Measurements from ENCODE around the gene LDHD.
"Not testable (repeated sequence)": the region's sequence is repeated elsewhere in the genome, so short reads cannot be mapped to it uniquely, and the experiment has no call there.

LDHD gene

GRCh38 chr16:75130150-75130771 lies 13.7 kb upstream of the LDHD start:
- TF ChIP-seq CTCF (IDR thresholded peaks at IDR 0.05), result no peak
- no peak overlapping the region for H3K27ac ChIP-seq
- no peaks in the 10 kb centered on the region for H3K9me3 ChIP-seq
- no peaks in the 10 kb centered on the region for H3K36me3 ChIP-seq
- no peak overlapping the region for H3K4me3 ChIP-seq (ENCODE audit: low read depth in 1 of 2, low read length in 1 of 2)
- H3K4me1 ChIP-seq (ENCODE audit: control insufficient read depth in 1 of 2, insufficient read depth in 1 of 2, low read depth in 1 of 2, low read length in 1 of 2), result no peaks in the 10 kb centered on the region
- H3K27me3 ChIP-seq, result no peaks in the 10 kb centered on the region

GRCh38 chr16:75129421-75130149 lies 13.0 kb upstream of the LDHD start:
- not testable (repeated sequence) for H3K27me3 ChIP-seq; H3K36me3 ChIP-seq; H3K9me3 ChIP-seq; H3K4me1 ChIP-seq (ENCODE audit: control insufficient read depth in 1 of 2, insufficient read depth in 1 of 2, low read depth in 1 of 2, low read length in 1 of 2); H3K4me3 ChIP-seq (ENCODE audit: low read depth in 1 of 2, low read length in 1 of 2); H3K27ac ChIP-seq

- no peaks in the 10 kb centered on the region for H3K4me1 ChIP-seq (ENCODE audit: control insufficient read depth in 1 of 2, insufficient read depth in 1 of 2, low read depth in 1 of 2, low read length in 1 of 2)
- no peak overlapping the region for H3K27ac ChIP-seq
- no peaks in the 10 kb centered on the region for H3K27me3 ChIP-seq
- H3K36me3 ChIP-seq, result no peaks in the 10 kb centered on the region
- TF ChIP-seq CTCF (IDR thresholded peaks at IDR 0.05), result no peak
- H3K9me3 ChIP-seq, result no peaks in the 10 kb centered on the region
- H3K4me3 ChIP-seq (ENCODE audit: low read depth in 1 of 2, low read length in 1 of 2), result no peak overlapping the region
These were observed 11.3 kb upstream of the LDHD start for GRCh38 chr16:75127713-75128415.

GRCh38 chr16:75122609-75123008 lies 6.0 kb upstream of the LDHD start:
- H3K27me3 ChIP-seq, result no peaks in the 10 kb centered on the region
- no peaks in the 10 kb centered on the region for H3K4me1 ChIP-seq (ENCODE audit: control insufficient read depth in 1 of 2, insufficient read depth in 1 of 2, low read depth in 1 of 2, low read length in 1 of 2)
- H3K9me3 ChIP-seq, result peaks cover 9% of the 10 kb centered on the region
- H3K36me3 ChIP-seq, result no peaks in the 10 kb centered on the region
- H3K27ac ChIP-seq, result no peak overlapping the region
- no peak overlapping the region for H3K4me3 ChIP-seq (ENCODE audit: low read depth in 1 of 2, low read length in 1 of 2)
- no peak for TF ChIP-seq CTCF (IDR thresholded peaks at IDR 0.05)

- Histone ChIP-seq H3K27ac (no peak overlapping the region), H3K4me3 (ENCODE audit: low read depth in 1 of 2, low read length in 1 of 2) (no peak overlapping the region), H3K36me3 (no peaks in the 10 kb centered on the region), H3K27me3 (no peaks in the 10 kb centered on the region), H3K9me3 (peaks cover 9% of the 10 kb centered on the region), H3K4me1 (ENCODE audit: control insufficient read depth in 1 of 2, insufficient read depth in 1 of 2, low read depth in 1 of 2, low read length in 1 of 2) (no peaks in the 10 kb centered on the region)
- TF ChIP-seq CTCF (IDR thresholded peaks at IDR 0.05), result no peak
These were observed 5.5 kb upstream of the LDHD start for GRCh38 chr16:75121949-75122568.

Data from neutrophil (primary cell).